DMS153 treated with DMSO at 0.1 percent for 48 hours (cell line): Measurements from ENCODE around the gene CPT1A.

Source experiments
- DNase-seq: peaks from one replicate; lab custom pipeline; 2025; ENCODE audit not compliant: unreplicated experiment; lab: John Stamatoyannopoulos, UW

The CPT1A gene

GRCh38 chr11:68832476-68833181, 9.1 kb downstream of the CPT1A start:
- DNase-seq: no peak

DNA sequence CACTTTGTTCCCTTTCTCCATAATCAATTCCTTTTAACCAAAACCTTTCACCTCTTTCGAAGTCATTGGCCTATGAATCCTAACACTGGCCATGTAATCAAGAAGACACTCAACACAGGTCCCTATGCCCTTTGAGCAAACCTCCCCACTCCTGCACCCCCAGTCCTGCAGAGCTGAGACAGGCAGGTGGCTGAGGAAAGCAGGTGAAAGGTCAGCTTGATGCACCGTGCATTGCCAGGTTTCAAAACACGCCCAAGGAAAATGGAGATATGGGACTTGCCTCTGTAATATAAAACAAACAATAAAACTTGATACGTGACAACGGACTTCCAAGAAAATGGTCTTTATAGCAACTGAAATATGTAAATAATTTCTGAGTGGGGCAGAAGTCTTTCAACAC, 10.6 kb downstream of the CPT1A start:
- DNase-seq: no peak

DNA sequence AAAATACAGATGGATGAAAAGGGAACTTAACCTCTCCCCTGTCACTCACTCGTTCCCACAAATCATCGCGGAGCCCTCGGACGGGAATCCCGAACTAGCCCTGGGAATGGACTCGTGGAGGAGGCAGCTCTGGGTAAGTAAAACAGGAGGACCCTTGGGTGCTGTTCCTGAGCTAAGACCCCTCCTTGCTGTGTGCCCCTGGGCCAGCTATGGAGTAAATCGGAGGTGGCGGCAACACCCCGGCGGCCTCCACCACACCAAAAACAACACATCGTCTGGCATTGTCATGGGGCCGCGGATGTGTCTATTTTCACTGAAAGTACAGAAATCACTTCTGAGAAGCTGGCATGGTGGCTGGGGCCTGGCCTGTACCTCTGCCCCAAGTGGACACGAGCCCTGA, 12.1 kb downstream of the CPT1A start:
- no peak for DNase-seq

DNA sequence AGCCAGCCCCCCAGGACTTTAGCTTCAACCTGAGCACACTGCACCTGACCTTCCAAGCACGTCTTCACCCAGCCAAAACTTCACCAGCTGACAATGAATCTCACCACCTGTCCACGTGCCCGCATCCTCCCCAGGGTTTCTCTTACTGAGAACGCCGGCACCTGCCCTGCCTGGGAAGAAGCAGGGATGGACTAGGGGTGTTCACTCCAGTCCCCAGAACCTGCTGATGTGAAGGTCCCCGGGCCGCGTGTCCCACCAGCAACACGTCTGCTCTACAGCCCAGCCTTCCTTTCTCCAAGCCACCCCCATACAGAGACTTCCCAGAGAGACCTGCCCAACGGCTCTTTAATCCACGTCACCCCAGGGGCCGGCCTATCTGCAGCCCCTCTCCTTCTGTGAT, 12.8 kb downstream of the CPT1A start:
- no peak for DNase-seq

GRCh38 chr11:68828155-68828931, 13.4 kb downstream of the CPT1A start:
- DNase-seq: no peak

DNA sequence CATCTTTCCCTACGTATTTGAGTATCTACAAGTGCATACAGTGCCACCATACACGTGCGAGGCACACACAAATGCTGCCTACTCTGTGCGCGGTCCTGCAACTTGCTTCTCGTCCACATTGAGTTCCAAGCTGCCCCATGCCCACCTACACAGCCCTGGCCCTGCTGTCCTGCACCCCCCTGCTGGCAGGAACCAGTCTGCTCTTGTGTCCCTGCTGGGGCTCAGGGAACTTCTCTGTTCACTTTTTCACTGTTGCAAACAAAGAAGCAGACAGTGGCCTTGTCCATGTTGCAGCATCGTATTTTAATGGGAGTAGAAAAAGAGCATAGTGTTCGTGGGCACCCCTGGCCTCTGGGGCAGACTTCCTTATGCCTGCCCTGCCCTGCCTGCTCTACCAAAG, 14.0 kb downstream of the CPT1A start:
- no peak for DNase-seq

GRCh38 chr11:68826726-68827125, 15.0 kb downstream of the CPT1A start:
- no peak for DNase-seq

DNA sequence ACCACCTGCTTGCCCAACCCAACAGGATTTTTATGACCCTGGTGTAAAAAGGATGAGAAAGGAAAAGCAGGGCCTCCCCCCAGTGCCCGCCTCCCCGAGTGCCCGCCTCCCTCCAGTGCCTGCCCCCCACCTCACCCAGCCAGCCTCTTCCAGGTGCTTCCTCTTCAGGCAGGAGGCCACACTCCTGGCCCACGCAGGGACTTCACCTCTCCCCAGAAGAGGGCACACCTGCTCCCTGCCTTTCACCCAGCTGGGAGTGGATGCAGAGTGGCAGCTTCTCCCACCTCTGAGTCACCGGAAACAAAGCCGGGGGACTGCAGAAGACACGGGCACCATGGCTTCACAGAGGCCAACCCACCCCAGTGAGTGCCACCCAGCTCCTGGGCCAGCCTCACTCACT, 16.1 kb downstream of the CPT1A start:
- DNase-seq: no peak

DNA sequence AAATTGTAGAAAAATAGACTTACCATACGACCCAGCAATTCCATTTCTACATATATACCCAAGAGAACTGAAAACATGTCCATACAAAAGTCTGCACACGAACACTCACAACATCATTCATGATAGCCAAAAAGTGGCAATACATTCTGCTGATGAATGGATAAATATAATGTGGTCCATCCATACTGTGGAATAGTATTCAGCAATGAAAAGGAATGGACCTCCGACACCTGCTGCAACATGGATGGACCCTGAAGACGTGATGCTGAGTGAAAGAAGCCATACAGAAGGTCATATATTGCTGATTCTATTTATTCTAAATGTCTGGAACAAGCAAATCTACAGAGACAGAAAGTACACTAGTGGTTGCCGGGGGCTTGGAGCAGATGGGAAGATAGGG, 19.2 kb downstream of the CPT1A start:
- no peak for DNase-seq

DNA sequence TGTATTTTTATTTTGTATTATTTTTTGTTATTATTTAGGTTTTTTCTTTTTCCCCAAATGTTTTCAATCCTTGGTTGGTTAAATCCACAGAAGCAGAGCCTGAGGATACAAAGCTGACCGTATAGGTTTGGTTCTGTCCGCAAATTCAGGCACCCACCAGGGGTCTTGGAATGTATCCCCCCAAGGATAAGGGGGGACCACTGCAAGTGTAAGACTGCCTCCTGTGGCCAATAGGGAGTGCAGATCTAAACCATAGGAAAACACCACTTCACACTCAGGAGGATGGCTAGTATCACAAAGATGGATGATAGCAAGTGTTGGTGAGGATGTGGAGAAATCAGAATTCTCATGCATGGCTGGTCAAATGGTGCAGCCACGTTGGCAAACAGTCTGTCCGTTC, 20.0 kb downstream of the CPT1A start:
- DNase-seq: no peak

- no peak for DNase-seq
Measured at GRCh38 chr11:68819362-68819761, 22.4 kb downstream of the CPT1A start.

- DNase-seq: no peak
Measured at GRCh38 chr11:68818181-68818580, 23.5 kb downstream of the CPT1A start.

GRCh38 chr11:68817554-68817953, 24.2 kb downstream of the CPT1A start:
- no peak for DNase-seq

- no peak for DNase-seq
Measured at GRCh38 chr11:68816917-68817419, 24.7 kb downstream of the CPT1A start.

DNA sequence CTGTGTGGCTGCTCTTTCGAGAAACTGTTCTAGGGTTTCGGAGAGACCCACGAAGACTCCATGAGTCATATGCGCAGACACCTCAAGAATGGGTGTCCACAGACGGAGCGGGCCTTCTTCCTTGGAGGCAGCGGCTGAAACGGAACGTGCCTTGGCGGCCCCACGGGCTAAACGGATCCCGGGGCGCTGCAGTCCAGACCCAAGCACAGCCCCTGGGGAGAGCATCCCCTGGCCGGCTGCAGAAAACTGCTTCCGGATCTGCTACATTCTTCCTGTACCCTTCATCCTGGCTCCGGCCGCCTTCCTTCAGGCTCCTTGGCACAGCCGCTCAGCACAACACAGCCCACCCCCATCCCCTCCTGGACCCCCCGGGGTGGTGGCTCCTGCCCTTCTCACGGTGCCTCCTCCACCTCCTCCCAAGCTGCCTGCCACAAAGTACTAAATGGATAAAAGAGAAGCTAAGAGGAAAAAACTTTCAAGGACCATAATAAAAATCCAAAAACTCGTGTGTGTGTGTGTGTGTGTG, 25.4 kb downstream of the CPT1A start:
- DNase-seq: no peak

DNA sequence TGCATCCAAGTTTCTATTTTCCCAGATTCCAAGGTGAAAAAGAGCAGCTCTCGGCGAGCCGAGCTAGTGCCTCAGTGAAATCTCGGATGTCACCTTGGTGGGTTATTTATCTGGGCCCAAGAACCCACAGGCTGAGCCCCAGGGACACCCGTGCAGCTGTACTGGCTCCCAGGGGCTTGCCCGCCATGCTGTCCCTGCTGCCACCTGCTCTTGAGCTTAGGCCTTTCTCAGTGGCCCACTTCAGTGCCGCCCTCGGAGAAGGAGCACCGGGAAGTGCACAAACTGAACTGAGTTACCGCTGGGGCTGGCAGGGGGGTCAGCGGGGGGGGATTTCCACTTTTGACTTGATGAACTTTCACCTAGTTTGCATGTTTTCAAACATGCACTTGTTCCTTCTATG, 27.9 kb downstream of the CPT1A start:
- no peak for DNase-seq

- DNase-seq: no peak
Measured at GRCh38 chr11:68812526-68812925, 29.2 kb downstream of the CPT1A start.

DNA sequence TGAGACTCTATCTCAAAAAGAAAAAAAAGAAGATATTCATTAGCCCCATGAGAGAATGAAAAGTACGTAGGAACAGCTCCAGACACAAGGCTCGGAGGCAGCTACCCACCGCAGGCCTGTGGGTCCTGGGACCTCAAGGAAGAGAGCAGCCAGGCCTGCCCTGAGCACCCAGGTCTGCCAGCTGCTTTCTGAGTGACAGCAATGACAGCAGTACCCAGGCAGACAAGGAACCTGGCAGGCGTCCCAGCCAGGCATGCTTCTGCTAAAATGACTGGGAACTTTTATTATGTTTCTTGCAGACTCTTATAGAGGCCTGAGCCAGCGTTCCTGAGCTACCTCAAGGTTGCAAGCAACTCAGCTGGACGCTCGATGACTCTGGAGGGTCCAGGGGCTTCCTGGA, 31.6 kb downstream of the CPT1A start:
- no peak for DNase-seq

GRCh38 chr11:68809506-68809905, 32.2 kb downstream of the CPT1A start:
- DNase-seq: no peak

GRCh38 chr11:68808787-68809186, 32.9 kb downstream of the CPT1A start:
- no peak for DNase-seq

DNA sequence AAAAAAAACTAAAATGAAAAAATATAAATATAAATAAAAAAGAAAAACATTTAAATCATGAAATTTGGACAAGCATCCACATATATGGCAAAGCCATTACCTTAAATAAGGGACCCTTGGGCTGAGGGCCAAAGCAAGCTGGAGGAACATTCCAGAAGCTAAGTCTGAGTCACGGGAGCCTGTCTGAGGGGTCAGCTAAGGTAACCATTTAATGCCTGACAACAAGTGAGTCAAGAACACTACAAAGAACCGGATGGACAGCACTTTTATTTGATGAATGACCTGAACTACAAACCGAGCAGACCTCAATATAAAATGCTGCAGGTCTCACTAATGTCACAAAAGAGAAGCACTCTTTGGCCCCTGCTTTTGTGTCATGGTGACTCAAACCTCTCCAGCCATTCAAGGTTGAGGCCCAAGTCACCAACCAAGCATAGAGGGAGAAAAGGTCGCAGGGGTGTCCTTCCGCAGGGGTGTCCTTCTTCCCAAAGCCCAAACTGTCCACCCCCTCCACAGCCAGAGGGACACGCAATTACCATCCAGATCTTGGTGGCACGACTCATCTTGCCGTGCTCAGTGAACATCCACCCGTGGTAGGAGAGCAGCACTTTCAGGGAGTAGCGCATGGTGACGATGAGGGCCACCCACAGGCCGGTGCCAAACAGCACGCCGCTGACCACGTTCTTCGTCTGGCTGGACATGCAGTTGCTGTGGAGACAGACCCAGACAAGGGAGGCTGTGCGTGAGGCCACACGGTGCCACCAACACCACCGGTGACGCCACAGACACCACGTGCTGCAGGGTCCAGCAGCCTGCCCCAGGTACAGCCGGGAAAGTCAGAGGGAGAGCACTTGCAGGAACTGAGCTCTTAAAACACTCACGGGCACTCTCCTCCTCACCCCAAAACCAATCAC, 34.5 kb downstream of the CPT1A start:
- no peak for DNase-seq
